H1 (cell line): ENCODE results near the gene SLC6A7.

Source experiments
- BRCA1 ChIP-seq: IDR thresholded peaks from 2 replicates; pipeline ENCODE4 v1.6.1; 2012; ENCODE audit warnings: low read depth, low read length, improper control_type of control experiment
- CBX5 ChIP-seq: fragments of 300-800, 300-1000 bp; sonication (generic); IDR thresholded peaks from 2 replicates; pipeline ENCODE4 v1.7.1; 2016; ENCODE audit warnings: antibody characterized with exemption, low read length, low read depth
- CEBPB ChIP-seq: IDR thresholded peaks from 2 replicates; pipeline ENCODE4 v1.6.1; 2012; ENCODE audit warnings: low read depth, low read length
- CHD2 ChIP-seq: IDR thresholded peaks from 2 replicates; pipeline ENCODE4 v1.6.1; 2012; ENCODE audit warnings: low read length, improper control_type of control experiment
- CREB1 ChIP-seq: IDR thresholded peaks from 2 replicates; pipeline ENCODE4 v1.6.1; 2012; ENCODE audit warnings: inconsistent platforms
- JUND ChIP-seq: IDR thresholded peaks from 2 replicates; pipeline ENCODE4 v1.6.1; 2011; ENCODE audit warnings: mild to moderate bottlenecking, improper control_type of control experiment, low read length
- MAX ChIP-seq: IDR thresholded peaks from 2 replicates; pipeline ENCODE4 v1.6.1; 2012; ENCODE audit warnings: inconsistent platforms
- NANOG ChIP-seq: IDR thresholded peaks from 2 replicates; pipeline ENCODE4 v1.6.1; 2011; ENCODE audit warnings: low read length, low read depth, mild to moderate bottlenecking, inconsistent platforms; ENCODE audit not compliant: insufficient read depth, poor library complexity, severe bottlenecking
- POLR2A ChIP-seq, 2 experiments: IDR thresholded peaks; 1 replicate in 1 of 2; 2 replicates in 1 of 2; pipeline ENCODE4 v1.6.1; 2011; ENCODE audit warnings: low read depth in 2 of 2, low read length in 2 of 2, mild to moderate bottlenecking in 2 of 2; ENCODE audit errors: control extremely low read depth in 1 of 2
- RFX5 ChIP-seq: IDR thresholded peaks from 2 replicates; pipeline ENCODE4 v1.6.1; 2011; ENCODE audit warnings: low read depth, low read length, improper control_type of control experiment, borderline replicate concordance
- SIN3A ChIP-seq, 2 experiments: IDR thresholded peaks in 1 of 2; conservative IDR thresholded peaks in 1 of 2; 2 replicates each; pipeline ENCODE4 v1.6.1; 2011 to 2012; ENCODE audit warnings: low read length in 2 of 2, improper control_type of control experiment in 1 of 2, low read depth in 1 of 2, mild to moderate bottlenecking in 1 of 2
- TAF1 ChIP-seq: IDR thresholded peaks from 2 replicates; pipeline ENCODE4 v1.6.1; 2011; ENCODE audit warnings: mild to moderate bottlenecking, low read depth, low read length
- TBP ChIP-seq: IDR thresholded peaks from 2 replicates; pipeline ENCODE4 v1.6.1; 2011; ENCODE audit warnings: low read depth, low read length, improper control_type of control experiment
- TF ChIP-seq, protein P1 (sequence below), 3 experiments: IDR thresholded peaks; 1 replicate in 2 of 3; 2 replicates in 1 of 3; pipeline versions ENCODE4 v1.5.1 to v1.6.1; 2011; ENCODE audit warnings: low read length in 3 of 3, mild to moderate bottlenecking in 3 of 3, inconsistent platforms in 2 of 3, low read depth in 1 of 3, moderate library complexity in 1 of 3; ENCODE audit not compliant: insufficient read depth in 1 of 3; ENCODE audit errors: control extremely low read depth in 1 of 3

GRCh38 chr5:150180241-150181026, 9.4 kb upstream of the SLC6A7 start:
- TF ChIP-seq CHD2 (no peak), CEBPB (no peak), TBP (no peak), JUND (no peak), POLR2A (IDR thresholded peaks at IDR 0.05; ENCODE audit: control extremely low read depth in 1 of 2, low read depth in 2 of 2, low read length in 2 of 2) (no peak), MAX (no peak), RFX5 (no peak), NANOG (no peak), CBX5 (no peak), TAF1 (no peak), CREB1 (no peak), BRCA1 (no peak), SIN3A (conservative IDR thresholded peaks at IDR 0.05 in 1 of 2, IDR thresholded peaks at IDR 0.05 in 1 of 2; ENCODE audit: low read depth in 1 of 2, low read length in 2 of 2) (no peak)
- TF ChIP-seq, protein P1, sequence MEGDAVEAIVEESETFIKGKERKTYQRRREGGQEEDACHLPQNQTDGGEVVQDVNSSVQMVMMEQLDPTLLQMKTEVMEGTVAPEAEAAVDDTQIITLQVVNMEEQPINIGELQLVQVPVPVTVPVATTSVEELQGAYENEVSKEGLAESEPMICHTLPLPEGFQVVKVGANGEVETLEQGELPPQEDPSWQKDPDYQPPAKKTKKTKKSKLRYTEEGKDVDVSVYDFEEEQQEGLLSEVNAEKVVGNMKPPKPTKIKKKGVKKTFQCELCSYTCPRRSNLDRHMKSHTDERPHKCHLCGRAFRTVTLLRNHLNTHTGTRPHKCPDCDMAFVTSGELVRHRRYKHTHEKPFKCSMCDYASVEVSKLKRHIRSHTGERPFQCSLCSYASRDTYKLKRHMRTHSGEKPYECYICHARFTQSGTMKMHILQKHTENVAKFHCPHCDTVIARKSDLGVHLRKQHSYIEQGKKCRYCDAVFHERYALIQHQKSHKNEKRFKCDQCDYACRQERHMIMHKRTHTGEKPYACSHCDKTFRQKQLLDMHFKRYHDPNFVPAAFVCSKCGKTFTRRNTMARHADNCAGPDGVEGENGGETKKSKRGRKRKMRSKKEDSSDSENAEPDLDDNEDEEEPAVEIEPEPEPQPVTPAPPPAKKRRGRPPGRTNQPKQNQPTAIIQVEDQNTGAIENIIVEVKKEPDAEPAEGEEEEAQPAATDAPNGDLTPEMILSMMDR (IDR thresholded peaks at IDR 0.05; ENCODE audit: control extremely low read depth in 1 of 3, insufficient read depth in 1 of 3, low read depth in 1 of 3, low read length in 3 of 3): no peak
